GM12878 (cell line): ENCODE measurements around the gene MCC. TPM values are rescaled to one million over a fixed set of nuclear protein-coding genes. Genes with fewer than 3 reads are reported as not detected.

Experiments
- ATAC-seq: fragments of 200-7000 bp; cut with Tn5 transposase; 3 replicates; pipeline ENCODE4 v1.9.1; 2020; ENCODE audit warnings: mild to moderate bottlenecking, moderate library complexity
- BruUV-seq: library from RNA; stranded (reverse); fragments of 400-500 nt; replicated peaks from 2 replicates; lab custom pipeline; 2021; lab: Mats Ljungman, UMichigan
- CTCF ChIA-PET: fragments of 300-600 bp; sonication (Branson Sonifier 250); formaldehyde crosslinking; extraction: SDS; loops from one replicate; lab custom pipeline; 2021; ENCODE audit warnings: inconsistent platforms; lab: Yijun Ruan, JAX
- POLR2A ChIA-PET: fragments of 350-600 bp; formaldehyde crosslinking; extraction: SDS; loops from one replicate; lab custom pipeline; 2021; ENCODE audit warnings: inconsistent platforms; lab: Charles Lee
- RAD21 ChIA-PET: fragments of 300-600 bp; sonication (Branson Sonifier 250); formaldehyde crosslinking; loops from one replicate; lab custom pipeline; 2023; ENCODE audit warnings: antibody characterized with exemption; ENCODE audit not compliant: unreplicated experiment; lab: Charles Lee
- SMC1A ChIA-PET: fragments of 300-600 bp; sonication (Branson Sonifier 250); formaldehyde crosslinking; loops from one replicate; lab custom pipeline; 2023; ENCODE audit not compliant: unreplicated experiment, uncharacterized antibody; lab: Charles Lee
- DNase-seq: peaks from one replicate; pipeline ENCODE4 v3.0.0-alpha.2; 2011; ENCODE audit warnings: low read depth, low spot score
- FAIRE-seq: peaks from 3 replicates; lab custom pipeline; 2011; peaks lifted over from hg19 to GRCh38; lab: Jason Lieb, UNC
- H2AFZ ChIP-seq: 2 replicates; pipeline ENCODE4 v1.6.0; 2011; ENCODE audit warnings: low read depth, low read length, control low read depth; ENCODE audit not compliant: control insufficient read depth
- H3K27ac ChIP-seq: 2 replicates; pipeline ENCODE4 v1.5.1; 2011; ENCODE audit warnings: control low read depth; ENCODE audit not compliant: control insufficient read depth, insufficient read depth
- H3K27me3 ChIP-seq, 2 experiments: replicated peaks in 1 of 2; 2 replicates each; pipeline versions ENCODE4 v1.6.0 to v1.6.1; 2011; ENCODE audit warnings: low read length in 1 of 2; ENCODE audit not compliant: control insufficient read depth in 2 of 2, insufficient read depth in 2 of 2
- H3K36me3 ChIP-seq, 2 experiments: 2 replicates each; pipeline ENCODE4 v1.5.1; 2011; ENCODE audit warnings: low read length in 1 of 2; ENCODE audit not compliant: control insufficient read depth in 2 of 2, insufficient read depth in 2 of 2
- H3K4me1 ChIP-seq: 2 replicates; pipeline ENCODE4 v1.6.1; 2011; ENCODE audit warnings: mild to moderate bottlenecking, low read length, moderate library complexity, mixed read lengths; ENCODE audit not compliant: control insufficient read depth, insufficient read depth
- H3K4me2 ChIP-seq: 2 replicates; pipeline ENCODE4 v1.6.0; 2011; ENCODE audit warnings: control low read depth; ENCODE audit not compliant: control insufficient read depth, insufficient read depth
- H3K4me3 ChIP-seq: fragments of 200-600 bp; sonication (generic); 2 replicates; pipeline ENCODE4 v1.5.1; 2016
- H3K79me2 ChIP-seq: 2 replicates; pipeline ENCODE4 v1.6.0; 2011; ENCODE audit warnings: low read length; ENCODE audit not compliant: control insufficient read depth, insufficient read depth
- H3K9ac ChIP-seq: 2 replicates; pipeline ENCODE4 v1.8.0; 2011; ENCODE audit warnings: low read length, control low read depth, mixed read lengths; ENCODE audit not compliant: control insufficient read depth, insufficient read depth
- H3K9me3 ChIP-seq: replicated peaks from 3 replicates; pipeline ENCODE4 v1.5.1; 2011; ENCODE audit warnings: mild to moderate bottlenecking, low read length; ENCODE audit not compliant: control insufficient read depth, insufficient read depth
- H4K20me1 ChIP-seq: 2 replicates; pipeline ENCODE4 v1.6.0; 2011; ENCODE audit not compliant: control insufficient read depth, insufficient read depth
- BCL11A ChIP-seq: IDR thresholded peaks from 2 replicates; pipeline ENCODE4 v1.6.1; 2011; ENCODE audit warnings: low read depth, low read length
- CHD1 ChIP-seq: IDR thresholded peaks from 2 replicates; pipeline ENCODE4 v1.6.1; 2012; ENCODE audit warnings: low read depth, low read length, improper control_type of control experiment
- EZH2 ChIP-seq: IDR thresholded peaks from 2 replicates; pipeline ENCODE4 v1.6.1; 2012; ENCODE audit warnings: low read depth, mild to moderate bottlenecking, control low read depth, inconsistent platforms, low read length, borderline replicate concordance; ENCODE audit not compliant: control insufficient read depth
- FOXM1 ChIP-seq: IDR thresholded peaks from 2 replicates; pipeline ENCODE4 v1.6.1; 2012; ENCODE audit warnings: low read depth, mild to moderate bottlenecking, inconsistent platforms, low read length, moderate library complexity
- GABPA ChIP-seq: IDR thresholded peaks from 2 replicates; pipeline ENCODE4 v1.6.1; 2014; ENCODE audit warnings: antibody characterized with exemption, low read depth, mild to moderate bottlenecking, inconsistent platforms
- HDAC2 ChIP-seq: fragments of 200-600 bp; sonication (generic); IDR thresholded peaks from 2 replicates; pipeline ENCODE4 v1.6.1; 2017
- IKZF2 ChIP-seq, 2 experiments: fragments of 450-650 bp; IDR thresholded peaks; 2 replicates each; pipeline ENCODE4 v1.6.1; 2017; ENCODE audit warnings: mild to moderate bottlenecking in 2 of 2, moderate library complexity in 2 of 2
- KAT2A ChIP-seq: conservative IDR thresholded peaks from 2 replicates; pipeline ENCODE4 v1.6.1; 2011; ENCODE audit warnings: low read depth, low read length; ENCODE audit not compliant: control insufficient read depth
- SMAD1 ChIP-seq: fragments of 450-650 bp; IDR thresholded peaks from 2 replicates; pipeline ENCODE4 v1.6.1; 2018; ENCODE audit warnings: mild to moderate bottlenecking, low read depth; ENCODE audit not compliant: partially characterized antibody
- SUZ12 ChIP-seq: fragments of 200-600 bp; sonication (generic); IDR thresholded peaks from one replicate; pipeline ENCODE4 v1.6.1; 2018; ENCODE audit warnings: antibody characterized with exemption, mild to moderate bottlenecking; ENCODE audit not compliant: unreplicated experiment
- TBL1XR1 ChIP-seq: IDR thresholded peaks from 2 replicates; pipeline ENCODE4 v1.6.1; 2012; ENCODE audit warnings: low read depth, low read length, improper control_type of control experiment
- WGBS: methylation state at CpG from one replicate; pipeline ENCODE4 v1.1.6; 2016; ENCODE audit warnings: low lambda C conversion rate; ENCODE audit not compliant: insufficient replicate concordance, insufficient coverage; ENCODE audit errors: missing lambda C conversion rate; 5-methylcytosine and 5-hydroxymethylcytosine counted together
- in situ Hi-C: fragments of 300-500 bp; cut with MboI; formaldehyde crosslinking; loops from 9 replicates; pipeline ENCODE4 v1.14.3; 2018; ENCODE audit warnings: mixed read lengths
- intact Hi-C: fragments of 100-400 bp; cut with micrococcal nuclease; formaldehyde crosslinking; loops from one replicate; pipeline ENCODE4 v1.14.2; 2022; ENCODE audit not compliant: unreplicated experiment
- polyA plus RNA-seq, 11 experiments: library from polyadenylated mRNA; depleted of rRNA in 4 of 11; unstranded in 6 of 11; stranded (reverse) in 5 of 11; fragments of >200 nt; fragmentation: Nextera tagmentation in 4 of 11; fragmentation: Illumina TruSeq in 1 of 11; extraction: Ambion mirVana in 4 of 11; extraction: Trizol in 1 of 11; gene quantifications; 1 replicate in 1 of 11; 2 replicates in 10 of 11; pipeline versions ENCODE4 v1.2.1 to v1.2.3, GENCODE V29; 2011 to 2016; ENCODE audit warnings: inconsistent platforms in 2 of 11, missing spikeins in 2 of 11, low read depth in 1 of 11
- total RNA-seq, 4 experiments: library from RNA; depleted of rRNA in 3 of 4; stranded (reverse); fragments of >200 nt in 3 of 4; fragmentation: Illumina TruSeq in 1 of 4; extraction: Trizol in 1 of 4; gene quantifications; 2 replicates each; pipeline versions ENCODE4 v1.2.1 to v1.2.3, GENCODE V29; 2013 to 2021
- TF ChIP-seq, protein P1 (sequence below): fragments of 450-650 bp; IDR thresholded peaks from 2 replicates; pipeline ENCODE4 v1.6.1; 2017; ENCODE audit warnings: low read depth, mild to moderate bottlenecking, moderate library complexity
- TF ChIP-seq, protein P2 (sequence below), 3 experiments: IDR thresholded peaks in 2 of 3; conservative IDR thresholded peaks in 1 of 3; 2 replicates each; pipeline ENCODE4 v1.5.1; 2011; ENCODE audit warnings: low read depth in 3 of 3, low read length in 3 of 3, mild to moderate bottlenecking in 3 of 3, control low read depth in 2 of 3, moderate library complexity in 2 of 3, inconsistent platforms in 1 of 3, mixed read lengths in 1 of 3; ENCODE audit not compliant: control insufficient read depth in 2 of 3, insufficient read depth in 1 of 3; ENCODE audit errors: extremely low read depth in 1 of 3
- TF ChIP-seq, protein P3 (sequence below): IDR thresholded peaks from 2 replicates; pipeline ENCODE4 v1.6.1; 2011; ENCODE audit warnings: low read depth, low read length, improper control_type of control experiment, borderline replicate concordance
- TF ChIP-seq, protein P4 (sequence below): IDR thresholded peaks from 2 replicates; pipeline ENCODE4 v1.6.1; 2012; ENCODE audit warnings: low read depth, low read length, improper control_type of control experiment

Gene MCC
- total and polyA plus RNA-seq, 10 of the 15 experiments (the other 5 are each of a cell fraction or from before 2014, with no cell fraction given): 0.03 to 0.86 (median 0.16) TPM

DNA sequence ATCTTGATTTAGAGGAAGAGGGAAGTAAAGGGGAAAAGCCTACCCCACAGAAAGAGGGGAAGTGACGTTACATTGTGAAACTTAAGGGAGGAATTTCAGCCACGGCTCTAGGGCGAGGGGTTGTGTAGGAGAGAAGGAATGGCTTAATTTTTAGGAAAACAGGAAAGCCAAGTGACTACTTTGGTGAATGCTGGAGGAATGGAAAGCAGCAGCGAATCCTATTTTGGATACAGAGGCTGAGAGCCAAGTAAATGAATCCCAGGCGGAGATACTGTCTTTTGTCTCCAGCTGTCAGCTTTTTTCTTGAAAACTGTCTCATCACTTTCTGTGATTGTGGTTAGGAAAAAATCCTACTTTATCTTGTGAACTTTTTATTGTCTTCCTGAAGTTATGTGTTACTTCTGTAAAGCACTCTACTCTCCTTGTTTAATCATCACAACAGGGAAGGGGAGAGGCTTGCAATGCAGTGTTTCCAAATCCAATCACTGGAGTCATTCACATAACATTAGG, 241.8 kb downstream of the MCC start:
- Histone ChIP-seq H3K4me1 (no peaks in the 10 kb centered on the region; the same call in 1 of the 2 replicates), H3K9ac (no peak overlapping the region), H3K27ac (no peak overlapping the region), H3K36me3 (no peaks in the 10 kb centered on the region), H3K4me3 (no peak overlapping the region), H3K27me3 (no peaks in the 10 kb centered on the region; a peak in 2 of 4 replicates), H2AFZ (no peak overlapping the region), H4K20me1 (no peaks in the 10 kb centered on the region), H3K9me3 (no peaks in the 10 kb centered on the region), H3K79me2 (no peaks in the 10 kb centered on the region), H3K4me2 (no peak overlapping the region)
- 41% methylated on average over 5 of the region's 5 CpGs for WGBS
- in situ Hi-C loops (no loop called here), intact Hi-C loops (no loop called here)
- ChIA-PET CTCF (no interaction called here), SMC1A (no interaction called here), POLR2A (interaction anchor here (0.6 kb wide), 1 partner anchor 44 kb away, joined by 6 read pairs; no protein-coding TSS in a partner anchor), RAD21 (no interaction called here)
- DNase-seq: no peak
- no peak for TF ChIP-seq SUZ12
- TF ChIP-seq, protein P1, sequence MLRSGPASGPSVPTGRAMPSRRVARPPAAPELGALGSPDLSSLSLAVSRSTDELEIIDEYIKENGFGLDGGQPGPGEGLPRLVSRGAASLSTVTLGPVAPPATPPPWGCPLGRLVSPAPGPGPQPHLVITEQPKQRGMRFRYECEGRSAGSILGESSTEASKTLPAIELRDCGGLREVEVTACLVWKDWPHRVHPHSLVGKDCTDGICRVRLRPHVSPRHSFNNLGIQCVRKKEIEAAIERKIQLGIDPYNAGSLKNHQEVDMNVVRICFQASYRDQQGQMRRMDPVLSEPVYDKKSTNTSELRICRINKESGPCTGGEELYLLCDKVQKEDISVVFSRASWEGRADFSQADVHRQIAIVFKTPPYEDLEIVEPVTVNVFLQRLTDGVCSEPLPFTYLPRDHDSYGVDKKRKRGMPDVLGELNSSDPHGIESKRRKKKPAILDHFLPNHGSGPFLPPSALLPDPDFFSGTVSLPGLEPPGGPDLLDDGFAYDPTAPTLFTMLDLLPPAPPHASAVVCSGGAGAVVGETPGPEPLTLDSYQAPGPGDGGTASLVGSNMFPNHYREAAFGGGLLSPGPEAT: no peak
- no peak for TF ChIP-seq TBL1XR1
- TF ChIP-seq GABPA: no peak
- TF ChIP-seq FOXM1: no peak
- no peak for TF ChIP-seq SMAD1
- TF ChIP-seq, protein P2, sequence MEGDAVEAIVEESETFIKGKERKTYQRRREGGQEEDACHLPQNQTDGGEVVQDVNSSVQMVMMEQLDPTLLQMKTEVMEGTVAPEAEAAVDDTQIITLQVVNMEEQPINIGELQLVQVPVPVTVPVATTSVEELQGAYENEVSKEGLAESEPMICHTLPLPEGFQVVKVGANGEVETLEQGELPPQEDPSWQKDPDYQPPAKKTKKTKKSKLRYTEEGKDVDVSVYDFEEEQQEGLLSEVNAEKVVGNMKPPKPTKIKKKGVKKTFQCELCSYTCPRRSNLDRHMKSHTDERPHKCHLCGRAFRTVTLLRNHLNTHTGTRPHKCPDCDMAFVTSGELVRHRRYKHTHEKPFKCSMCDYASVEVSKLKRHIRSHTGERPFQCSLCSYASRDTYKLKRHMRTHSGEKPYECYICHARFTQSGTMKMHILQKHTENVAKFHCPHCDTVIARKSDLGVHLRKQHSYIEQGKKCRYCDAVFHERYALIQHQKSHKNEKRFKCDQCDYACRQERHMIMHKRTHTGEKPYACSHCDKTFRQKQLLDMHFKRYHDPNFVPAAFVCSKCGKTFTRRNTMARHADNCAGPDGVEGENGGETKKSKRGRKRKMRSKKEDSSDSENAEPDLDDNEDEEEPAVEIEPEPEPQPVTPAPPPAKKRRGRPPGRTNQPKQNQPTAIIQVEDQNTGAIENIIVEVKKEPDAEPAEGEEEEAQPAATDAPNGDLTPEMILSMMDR (IDR thresholded peaks at IDR 0.05 in 2 of 3, conservative IDR thresholded peaks at IDR 0.05 in 1 of 3; ENCODE audit: control insufficient read depth in 2 of 3, extremely low read depth in 1 of 3, insufficient read depth in 1 of 3, low read depth in 3 of 3, low read length in 3 of 3): no peak
- TF ChIP-seq, protein P3, sequence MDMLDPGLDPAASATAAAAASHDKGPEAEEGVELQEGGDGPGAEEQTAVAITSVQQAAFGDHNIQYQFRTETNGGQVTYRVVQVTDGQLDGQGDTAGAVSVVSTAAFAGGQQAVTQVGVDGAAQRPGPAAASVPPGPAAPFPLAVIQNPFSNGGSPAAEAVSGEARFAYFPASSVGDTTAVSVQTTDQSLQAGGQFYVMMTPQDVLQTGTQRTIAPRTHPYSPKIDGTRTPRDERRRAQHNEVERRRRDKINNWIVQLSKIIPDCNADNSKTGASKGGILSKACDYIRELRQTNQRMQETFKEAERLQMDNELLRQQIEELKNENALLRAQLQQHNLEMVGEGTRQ: no peak
- no peak for TF ChIP-seq KAT2A
- TF ChIP-seq CHD1: no peak
- no peak for TF ChIP-seq BCL11A
- TF ChIP-seq EZH2: no peak
- no peak for TF ChIP-seq HDAC2
- TF ChIP-seq, protein P4, sequence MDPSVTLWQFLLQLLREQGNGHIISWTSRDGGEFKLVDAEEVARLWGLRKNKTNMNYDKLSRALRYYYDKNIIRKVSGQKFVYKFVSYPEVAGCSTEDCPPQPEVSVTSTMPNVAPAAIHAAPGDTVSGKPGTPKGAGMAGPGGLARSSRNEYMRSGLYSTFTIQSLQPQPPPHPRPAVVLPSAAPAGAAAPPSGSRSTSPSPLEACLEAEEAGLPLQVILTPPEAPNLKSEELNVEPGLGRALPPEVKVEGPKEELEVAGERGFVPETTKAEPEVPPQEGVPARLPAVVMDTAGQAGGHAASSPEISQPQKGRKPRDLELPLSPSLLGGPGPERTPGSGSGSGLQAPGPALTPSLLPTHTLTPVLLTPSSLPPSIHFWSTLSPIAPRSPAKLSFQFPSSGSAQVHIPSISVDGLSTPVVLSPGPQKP: no peak
- TF ChIP-seq IKZF2 (IDR thresholded peaks at IDR 0.05): no peak
- ATAC-seq: no peak
- FAIRE-seq: no peak
- no TSS peak for BruUV-seq
